G401 (cell line): ENCODE results near the gene PPP3CA. TPM values are rescaled to one million over a fixed set of nuclear protein-coding genes. Genes with fewer than 3 reads are reported as not detected.

Experiments used
- DNase-seq: peaks from one replicate; pipeline ENCODE4 v3.0.0-alpha.2; 2015; ENCODE audit warnings: low spot score
- in situ Hi-C: cut with HindIII; loops from 2 replicates; pipeline ENCODE4 v1.10.0; 2016; ENCODE audit warnings: low sequenced_read_pairs, mixed read lengths
- total RNA-seq: library from RNA; depleted of rRNA; stranded (reverse); fragments of >200 nt; shearing (Covaris generic); gene quantifications from 2 replicates; pipeline ENCODE4 v1.2.3, GENCODE V29; 2014

PPP3CA gene
- total RNA-seq, 1 experiment from 2014 or later = 0.75 TPM

GRCh38 chr4:101160792-101161592, 186.3 kb downstream of the PPP3CA start:
- in situ Hi-C loops = no loop called here
- peak; percentile 61 for DNase-seq

- DNase-seq = no peak
- in situ Hi-C loops = no loop called here
Measured at GRCh38 chr4:101158507-101158906, 188.8 kb downstream of the PPP3CA start.

- no peak for DNase-seq
Measured at GRCh38 chr4:101158134-101158482, 189.2 kb downstream of the PPP3CA start.

GRCh38 chr4:101157415-101158133, 189.8 kb downstream of the PPP3CA start:
- in situ Hi-C loops = no loop called here
- no peak for DNase-seq

More at GRCh38 chr4:101158134-101158482, 189.2 kb downstream of the PPP3CA start:
- in situ Hi-C loops = no loop called here

GRCh38 chr4:101156619-101157310, 190.6 kb downstream of the PPP3CA start:
- no peak for DNase-seq
- in situ Hi-C loops = no loop called here

- in situ Hi-C loops = no loop called here
- no peak for DNase-seq
Measured at GRCh38 chr4:101155945-101156344, 191.4 kb downstream of the PPP3CA start.

- no peak for DNase-seq
- in situ Hi-C loops = no loop called here
Measured at GRCh38 chr4:101155368-101155767, 192.0 kb downstream of the PPP3CA start.

GRCh38 chr4:101153653-101154052, 193.7 kb downstream of the PPP3CA start:
- in situ Hi-C loops = no loop called here
- no peak for DNase-seq

GRCh38 chr4:101152521-101152920, 194.8 kb downstream of the PPP3CA start:
- in situ Hi-C loops = no loop called here
- DNase-seq = no peak

GRCh38 chr4:101148551-101148950, 198.8 kb downstream of the PPP3CA start:
- in situ Hi-C loops = no loop called here
- DNase-seq = no peak

GRCh38 chr4:101147283-101147682, 200.0 kb downstream of the PPP3CA start:
- DNase-seq = no peak
- in situ Hi-C loops = no loop called here

- in situ Hi-C loops = no loop called here
- no peak for DNase-seq
Measured at GRCh38 chr4:101145021-101145420, 202.3 kb downstream of the PPP3CA start.

- DNase-seq = no peak
- in situ Hi-C loops = no loop called here
Measured at GRCh38 chr4:101142259-101142658, 205.1 kb downstream of the PPP3CA start.

GRCh38 chr4:101141855-101142254, 205.5 kb downstream of the PPP3CA start:
- in situ Hi-C loops = no loop called here
- DNase-seq = no peak

GRCh38 chr4:101141230-101141629, 206.1 kb downstream of the PPP3CA start:
- in situ Hi-C loops = no loop called here
- no peak for DNase-seq

GRCh38 chr4:101140228-101140627, 207.1 kb downstream of the PPP3CA start:
- in situ Hi-C loops = no loop called here
- DNase-seq = no peak

- in situ Hi-C loops = no loop called here
- DNase-seq = no peak
Measured at GRCh38 chr4:101136373-101137370, 210.7 kb downstream of the PPP3CA start.

- no peak for DNase-seq
- in situ Hi-C loops = no loop called here
Measured at GRCh38 chr4:101135371-101136010, 211.8 kb downstream of the PPP3CA start.
